GM12801 (cell line): ENCODE results near the gene DPH3.

Experiments
- TF ChIP-seq, protein P1 (sequence below): IDR thresholded peaks from one replicate; pipeline ENCODE4 v1.5.1; 2011; ENCODE audit warnings: control low read depth; ENCODE audit not compliant: insufficient read length; ENCODE audit errors: extremely low read depth

Gene DPH3

GRCh38 chr3:16304061-16305010 lies 39.6 kb upstream of the DPH3 start:
- TF ChIP-seq, protein P1, sequence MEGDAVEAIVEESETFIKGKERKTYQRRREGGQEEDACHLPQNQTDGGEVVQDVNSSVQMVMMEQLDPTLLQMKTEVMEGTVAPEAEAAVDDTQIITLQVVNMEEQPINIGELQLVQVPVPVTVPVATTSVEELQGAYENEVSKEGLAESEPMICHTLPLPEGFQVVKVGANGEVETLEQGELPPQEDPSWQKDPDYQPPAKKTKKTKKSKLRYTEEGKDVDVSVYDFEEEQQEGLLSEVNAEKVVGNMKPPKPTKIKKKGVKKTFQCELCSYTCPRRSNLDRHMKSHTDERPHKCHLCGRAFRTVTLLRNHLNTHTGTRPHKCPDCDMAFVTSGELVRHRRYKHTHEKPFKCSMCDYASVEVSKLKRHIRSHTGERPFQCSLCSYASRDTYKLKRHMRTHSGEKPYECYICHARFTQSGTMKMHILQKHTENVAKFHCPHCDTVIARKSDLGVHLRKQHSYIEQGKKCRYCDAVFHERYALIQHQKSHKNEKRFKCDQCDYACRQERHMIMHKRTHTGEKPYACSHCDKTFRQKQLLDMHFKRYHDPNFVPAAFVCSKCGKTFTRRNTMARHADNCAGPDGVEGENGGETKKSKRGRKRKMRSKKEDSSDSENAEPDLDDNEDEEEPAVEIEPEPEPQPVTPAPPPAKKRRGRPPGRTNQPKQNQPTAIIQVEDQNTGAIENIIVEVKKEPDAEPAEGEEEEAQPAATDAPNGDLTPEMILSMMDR: no peak

DNA sequence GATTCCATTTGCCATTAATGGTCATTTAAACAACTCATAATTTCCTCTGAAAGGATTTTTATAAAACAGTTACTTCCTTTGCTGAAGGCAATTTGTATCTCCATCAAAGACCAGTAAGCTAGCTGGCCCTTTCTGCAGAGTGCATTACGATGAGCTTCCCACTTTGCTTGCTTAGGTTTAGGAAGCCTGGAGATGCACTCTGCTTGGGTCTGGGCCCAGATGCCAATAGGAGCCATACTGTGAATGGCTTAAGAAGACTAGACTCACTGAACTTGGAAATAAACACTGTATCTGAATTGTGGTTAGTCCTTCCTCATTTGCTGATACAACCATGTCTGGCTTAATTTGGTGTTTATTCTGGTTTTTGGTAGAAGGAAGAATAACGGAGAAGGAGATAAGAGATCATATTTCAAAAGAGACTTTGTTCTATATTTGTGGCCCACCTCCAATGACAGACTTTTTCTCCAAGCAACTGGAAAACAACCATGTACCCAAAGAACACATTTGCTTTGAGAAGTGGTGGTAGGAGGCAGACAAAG lies 38.4 kb upstream of the DPH3 start:
- TF ChIP-seq, protein P1: no peak

DNA sequence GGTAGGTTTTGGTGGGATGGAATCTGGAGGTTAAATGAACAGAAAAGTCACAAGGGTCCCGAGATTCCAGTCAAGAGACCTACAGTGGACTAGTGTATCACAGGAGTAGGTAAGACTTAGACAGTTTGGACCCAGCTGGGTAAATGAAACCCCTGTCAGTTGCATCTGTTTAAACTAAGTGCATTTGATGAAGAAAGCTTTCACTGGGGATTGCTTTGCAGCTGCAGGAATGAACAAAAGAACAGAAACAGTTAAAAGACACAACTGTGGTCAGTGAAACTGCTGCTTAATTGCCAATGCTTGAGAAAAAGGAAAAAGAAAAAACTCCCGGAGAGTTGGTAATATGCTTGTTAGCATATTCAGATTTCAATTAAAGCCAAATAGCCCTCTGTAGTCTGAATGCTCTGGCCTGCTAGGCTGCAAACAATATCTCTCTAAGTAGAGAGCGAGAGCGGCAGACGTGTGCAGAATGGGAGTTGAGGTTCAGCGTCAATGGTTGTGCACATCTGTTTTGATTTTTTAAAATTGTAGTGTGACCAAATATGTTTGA lies 37.4 kb upstream of the DPH3 start:
- TF ChIP-seq, protein P1: no peak

GRCh38 chr3:16301507-16301906 lies 36.8 kb upstream of the DPH3 start:
- TF ChIP-seq, protein P1: no peak

GRCh38 chr3:16300881-16301359 lies 36.2 kb upstream of the DPH3 start:
- TF ChIP-seq, protein P1: no peak

DNA sequence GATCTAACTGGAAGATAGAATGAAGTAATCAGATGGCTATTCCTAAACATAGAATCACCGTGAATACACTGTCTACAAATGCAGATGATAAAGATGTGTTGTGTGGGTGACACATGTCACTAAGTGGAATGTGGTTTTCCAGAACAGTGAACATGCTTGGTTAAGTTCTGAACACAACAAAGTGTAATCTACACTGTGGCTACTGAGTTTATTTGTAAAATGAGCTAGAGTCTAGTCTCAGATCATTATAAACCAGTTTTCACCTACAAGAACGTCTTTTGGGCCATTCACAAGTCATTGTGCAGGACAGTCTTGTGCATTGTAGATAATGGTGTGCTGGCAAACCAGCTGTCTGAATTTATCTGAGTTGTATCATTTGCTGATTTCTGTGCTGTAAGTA lies 35.6 kb upstream of the DPH3 start:
- TF ChIP-seq, protein P1: no peak

DNA sequence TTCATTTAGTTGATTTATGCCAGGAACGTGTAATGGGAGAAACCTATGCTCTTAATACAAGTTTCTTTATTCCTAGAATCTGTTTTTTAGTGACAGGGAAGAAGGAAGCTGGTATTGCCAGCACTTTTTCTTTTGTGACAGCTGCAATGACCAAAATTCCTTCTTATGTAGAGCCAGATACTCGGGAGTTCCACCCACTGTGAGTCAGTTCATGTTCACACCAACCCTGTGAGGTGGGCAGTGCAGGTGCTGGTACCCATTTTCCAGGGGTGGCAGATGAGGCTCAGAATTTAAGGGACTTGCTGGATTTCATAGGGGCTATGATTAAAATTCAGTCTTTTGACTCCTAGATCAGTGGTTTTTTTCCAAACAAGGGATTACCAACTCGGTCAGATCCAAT lies 35.0 kb upstream of the DPH3 start:
- TF ChIP-seq, protein P1: no peak
